ENCODE measurements around the gene ONECUT1.

Gene ONECUT1

GRCh38 chr15:52788099-52788986 is 1.8 kb downstream of the ONECUT1 start:
- peaks cover 7 to 12% of the 10 kb centered on the region in 2 donors for H3K4me1 ChIP-seq (ENCODE audit: control insufficient read depth in 2 of 2, insufficient read depth in 2 of 2, low read length in 2 of 2)
- no peak overlapping the region for H3K4me3 ChIP-seq (ENCODE audit: low read length in 2 of 2)

GRCh38 chr15:52787549-52788098 is 2.5 kb downstream of the ONECUT1 start:
- H3K4me1 ChIP-seq (ENCODE audit: control insufficient read depth in 2 of 2, insufficient read depth in 2 of 2, low read length in 2 of 2): peaks cover 7 to 12% of the 10 kb centered on the region in 2 donors
- no peak overlapping the region for H3K9ac ChIP-seq (ENCODE audit: low read depth in 1 of 2, low read length in 2 of 2)
- no peak overlapping the region for H3K27ac ChIP-seq (ENCODE audit: low read depth in 2 of 2, low read length in 2 of 2)
- H3K36me3 ChIP-seq (ENCODE audit: control insufficient read depth in 2 of 2, insufficient read depth in 2 of 2, low read length in 2 of 2): no peaks in the 10 kb centered on the region
- H3K9me3 ChIP-seq (ENCODE audit: control insufficient read depth in 2 of 2, low read length in 2 of 2): no peaks in the 10 kb centered on the region
- peaks cover 58 to 70% of the 10 kb centered on the region in 2 donors for H3K27me3 ChIP-seq (ENCODE audit: control insufficient read depth in 2 of 2, insufficient read depth in 2 of 2, low read length in 2 of 2)
- no peak overlapping the region for H3K4me3 ChIP-seq (ENCODE audit: low read length in 2 of 2)

More at GRCh38 chr15:52788099-52788986, 1.8 kb downstream of the ONECUT1 start:
- H3K9me3 ChIP-seq (ENCODE audit: control insufficient read depth in 2 of 2, low read length in 2 of 2): no peaks in the 10 kb centered on the region
- H3K36me3 ChIP-seq (ENCODE audit: control insufficient read depth in 2 of 2, insufficient read depth in 2 of 2, low read length in 2 of 2): no peaks in the 10 kb centered on the region
- peaks cover 53 to 62% of the 10 kb centered on the region in 2 donors for H3K27me3 ChIP-seq (ENCODE audit: control insufficient read depth in 2 of 2, insufficient read depth in 2 of 2, low read length in 2 of 2)
- no peak overlapping the region for H3K27ac ChIP-seq (ENCODE audit: low read depth in 2 of 2, low read length in 2 of 2)
- H3K9ac ChIP-seq (ENCODE audit: low read depth in 1 of 2, low read length in 2 of 2): no peak overlapping the region

- Histone ChIP-seq H3K27me3 (ENCODE audit: control insufficient read depth in 2 of 2, insufficient read depth in 2 of 2, low read length in 2 of 2) (peaks cover 58 to 70% of the 10 kb centered on the region in 2 donors), H3K4me3 (ENCODE audit: low read length in 2 of 2) (no peak overlapping the region), H3K9me3 (ENCODE audit: control insufficient read depth in 2 of 2, low read length in 2 of 2) (no peaks in the 10 kb centered on the region), H3K36me3 (ENCODE audit: control insufficient read depth in 2 of 2, insufficient read depth in 2 of 2, low read length in 2 of 2) (no peaks in the 10 kb centered on the region), H3K27ac (ENCODE audit: low read depth in 2 of 2, low read length in 2 of 2) (no peak overlapping the region), H3K9ac (ENCODE audit: low read depth in 1 of 2, low read length in 2 of 2) (no peak overlapping the region), H3K4me1 (ENCODE audit: control insufficient read depth in 2 of 2, insufficient read depth in 2 of 2, low read length in 2 of 2) (peaks cover 7 to 12% of the 10 kb centered on the region in 2 donors)
These were observed 3.0 kb downstream of the ONECUT1 start for GRCh38 chr15:52787123-52787503.

- Histone ChIP-seq H3K4me1 (ENCODE audit: control insufficient read depth in 2 of 2, insufficient read depth in 2 of 2, low read length in 2 of 2) (peaks cover 7 to 12% of the 10 kb centered on the region in 2 donors), H3K9ac (ENCODE audit: low read depth in 1 of 2, low read length in 2 of 2) (no peak overlapping the region), H3K9me3 (ENCODE audit: control insufficient read depth in 2 of 2, low read length in 2 of 2) (no peaks in the 10 kb centered on the region), H3K27ac (ENCODE audit: low read depth in 2 of 2, low read length in 2 of 2) (no peak overlapping the region), H3K4me3 (ENCODE audit: low read length in 2 of 2) (no peak overlapping the region), H3K27me3 (ENCODE audit: control insufficient read depth in 2 of 2, insufficient read depth in 2 of 2, low read length in 2 of 2) (peaks cover 58 to 73% of the 10 kb centered on the region in 2 donors), H3K36me3 (ENCODE audit: control insufficient read depth in 2 of 2, insufficient read depth in 2 of 2, low read length in 2 of 2) (no peaks in the 10 kb centered on the region)
These were observed 3.6 kb downstream of the ONECUT1 start for GRCh38 chr15:52786436-52787122.

GRCh38 chr15:52785672-52786406 is 4.3 kb downstream of the ONECUT1 start:
- H3K9ac ChIP-seq (ENCODE audit: low read depth in 1 of 2, low read length in 2 of 2): no peak overlapping the region
- H3K9me3 ChIP-seq (ENCODE audit: control insufficient read depth in 2 of 2, low read length in 2 of 2): no peaks in the 10 kb centered on the region
- H3K27ac ChIP-seq (ENCODE audit: low read depth in 2 of 2, low read length in 2 of 2): no peak overlapping the region
- H3K36me3 ChIP-seq (ENCODE audit: control insufficient read depth in 2 of 2, insufficient read depth in 2 of 2, low read length in 2 of 2): no peaks in the 10 kb centered on the region
- H3K4me3 ChIP-seq (ENCODE audit: low read length in 2 of 2): no peak overlapping the region
- peaks cover 59 to 73% of the 10 kb centered on the region in 2 donors for H3K27me3 ChIP-seq (ENCODE audit: control insufficient read depth in 2 of 2, insufficient read depth in 2 of 2, low read length in 2 of 2)
- peaks cover 7 to 12% of the 10 kb centered on the region in 2 donors for H3K4me1 ChIP-seq (ENCODE audit: control insufficient read depth in 2 of 2, insufficient read depth in 2 of 2, low read length in 2 of 2)

- Histone ChIP-seq H3K4me1 (ENCODE audit: control insufficient read depth in 2 of 2, insufficient read depth in 2 of 2, low read length in 2 of 2) (peaks cover 13 to 14% of the 10 kb centered on the region in 2 donors), H3K27ac (ENCODE audit: low read depth in 2 of 2, low read length in 2 of 2) (no peak overlapping the region), H3K4me3 (ENCODE audit: low read length in 2 of 2) (no peak overlapping the region), H3K9me3 (ENCODE audit: control insufficient read depth in 2 of 2, low read length in 2 of 2) (no peaks in the 10 kb centered on the region), H3K9ac (ENCODE audit: low read depth in 1 of 2, low read length in 2 of 2) (no peak overlapping the region), H3K36me3 (ENCODE audit: control insufficient read depth in 2 of 2, insufficient read depth in 2 of 2, low read length in 2 of 2) (no peaks in the 10 kb centered on the region), H3K27me3 (ENCODE audit: control insufficient read depth in 2 of 2, insufficient read depth in 2 of 2, low read length in 2 of 2) (peaks cover 63 to 73% of the 10 kb centered on the region in 2 donors)
These were observed 5.1 kb downstream of the ONECUT1 start for GRCh38 chr15:52784799-52785671.

- H3K9ac ChIP-seq (ENCODE audit: low read depth in 1 of 2, low read length in 2 of 2): no peak overlapping the region
- H3K27me3 ChIP-seq (ENCODE audit: control insufficient read depth in 2 of 2, insufficient read depth in 2 of 2, low read length in 2 of 2): peaks cover 61 to 69% of the 10 kb centered on the region in 2 donors
- no peak overlapping the region for H3K4me3 ChIP-seq (ENCODE audit: low read length in 2 of 2)
- H3K9me3 ChIP-seq (ENCODE audit: control insufficient read depth in 2 of 2, low read length in 2 of 2): no peaks in the 10 kb centered on the region
- peaks cover 7% of the 10 kb centered on the region in 2 donors for H3K4me1 ChIP-seq (ENCODE audit: control insufficient read depth in 2 of 2, insufficient read depth in 2 of 2, low read length in 2 of 2)
- no peak overlapping the region for H3K27ac ChIP-seq (ENCODE audit: low read depth in 2 of 2, low read length in 2 of 2)
- no peaks in the 10 kb centered on the region for H3K36me3 ChIP-seq (ENCODE audit: control insufficient read depth in 2 of 2, insufficient read depth in 2 of 2, low read length in 2 of 2)
These were observed 6.0 kb downstream of the ONECUT1 start for GRCh38 chr15:52783929-52784798.

- Histone ChIP-seq H3K27ac (ENCODE audit: low read depth in 2 of 2, low read length in 2 of 2) (no peak overlapping the region), H3K36me3 (ENCODE audit: control insufficient read depth in 2 of 2, insufficient read depth in 2 of 2, low read length in 2 of 2) (no peaks in the 10 kb centered on the region), H3K4me3 (ENCODE audit: low read length in 2 of 2) (no peak overlapping the region), H3K9ac (ENCODE audit: low read depth in 1 of 2, low read length in 2 of 2) (no peak overlapping the region), H3K4me1 (ENCODE audit: control insufficient read depth in 2 of 2, insufficient read depth in 2 of 2, low read length in 2 of 2) (peaks cover 3 to 6% of the 10 kb centered on the region in 2 donors), H3K27me3 (ENCODE audit: control insufficient read depth in 2 of 2, insufficient read depth in 2 of 2, low read length in 2 of 2) (peaks cover 54 to 61% of the 10 kb centered on the region in 2 donors), H3K9me3 (ENCODE audit: control insufficient read depth in 2 of 2, low read length in 2 of 2) (no peaks in the 10 kb centered on the region)
These were observed 6.8 kb downstream of the ONECUT1 start for GRCh38 chr15:52783191-52783829.

Data from mucosa of rectum (tissue), 2 donors.